Suprapubic skin (tissue), 4 donors: ENCODE data around the gene NECTIN3. TPM values are rescaled to one million over a fixed set of nuclear protein-coding genes. Genes with fewer than 3 reads are reported as not detected.

Experiments
- DNase-seq, 2 donors: peaks; one replicate each; pipeline ENCODE4 v3.0.0-alpha.2; 2019; ENCODE audit warnings: low spot score in 2 of 2
- H3K27ac ChIP-seq: fragments of 200-600 bp; sonication (generic); one replicate; pipeline ENCODE4 v1.5.1; 2019
- H3K27me3 ChIP-seq: fragments of 200-600 bp; sonication (generic); one replicate; pipeline ENCODE4 v1.5.1; 2019
- H3K36me3 ChIP-seq: fragments of 200-600 bp; sonication (generic); one replicate; pipeline ENCODE4 v1.5.1; 2019
- H3K4me1 ChIP-seq: fragments of 200-600 bp; sonication (generic); one replicate; pipeline ENCODE4 v1.5.1; 2019
- H3K4me3 ChIP-seq: fragments of 200-600 bp; sonication (generic); one replicate; pipeline ENCODE4 v1.5.1; 2019; ENCODE audit warnings: mild to moderate bottlenecking
- H3K9me3 ChIP-seq: fragments of 200-600 bp; sonication (generic); one replicate; pipeline ENCODE4 v1.5.1; 2019
- CTCF ChIP-seq, 2 donors: fragments of 200-600 bp in 1 of 2; fragments of 450-650 bp in 1 of 2; sonication (generic) in 1 of 2; IDR thresholded peaks; one replicate each; pipeline ENCODE4 v1.5.1; 2016 to 2019; ENCODE audit warnings: antibody characterized with exemption in 2 of 2, mild to moderate bottlenecking in 1 of 2, moderate library complexity in 1 of 2
- EP300 ChIP-seq: sonication (generic); formaldehyde crosslinking; IDR thresholded peaks from one replicate; pipeline ENCODE4 v1.6.1; 2017; ENCODE audit warnings: antibody characterized with exemption
- POLR2A ChIP-seq, 2 donors: fragments of 450-650 bp; IDR thresholded peaks; one replicate each; pipeline ENCODE4 v1.6.1; 2017; ENCODE audit warnings: antibody characterized with exemption in 2 of 2, mild to moderate bottlenecking in 2 of 2, moderate library complexity in 2 of 2
- POLR2AphosphoS5 ChIP-seq, 3 donors: sonication (generic); formaldehyde crosslinking; IDR thresholded peaks; one replicate each; pipeline ENCODE4 v1.6.1; 2017; ENCODE audit warnings: antibody characterized with exemption in 3 of 3
- WGBS: methylation state at CpG from one replicate; pipeline ENCODE4 v1.1.5; 2018; 5-methylcytosine and 5-hydroxymethylcytosine counted together
- total RNA-seq, 4 donors: library from RNA; depleted of rRNA; stranded (reverse); fragments of >200 nt; gene quantifications; one replicate each; pipeline ENCODE4 v1.1.0, GENCODE V29; 2016

Gene NECTIN3
- total RNA-seq, 4 donors from 2014 or later: 4.7 to 11.9 (median 7.6) TPM

- H3K27ac ChIP-seq: no peak overlapping the region
- no peak for DNase-seq
- H3K9me3 ChIP-seq: no peaks in the 10 kb centered on the region
- H3K27me3 ChIP-seq: no peaks in the 10 kb centered on the region
- H3K4me1 ChIP-seq: no peaks in the 10 kb centered on the region
- TF ChIP-seq POLR2A (IDR thresholded peaks at IDR 0.05) (no peak), POLR2AphosphoS5 (IDR thresholded peaks at IDR 0.05) (no peak), CTCF (IDR thresholded peaks at IDR 0.05) (peak in 1 of 2 donors; percentile 12), EP300 (no peak)
- H3K4me3 ChIP-seq: no peak overlapping the region
- H3K36me3 ChIP-seq: no peaks in the 10 kb centered on the region
- 40% methylated on average over 1 of the region's 1 CpG for WGBS
These were observed 8.8 kb downstream of the NECTIN3 start for GRCh38 chr3:111080413-111080812.

GRCh38 chr3:111081008-111081545 lies 9.5 kb downstream of the NECTIN3 start:
- Histone ChIP-seq H3K27me3 (no peaks in the 10 kb centered on the region), H3K9me3 (no peaks in the 10 kb centered on the region), H3K36me3 (no peaks in the 10 kb centered on the region), H3K27ac (no peak overlapping the region), H3K4me1 (no peaks in the 10 kb centered on the region), H3K4me3 (no peak overlapping the region)
- TF ChIP-seq POLR2A (IDR thresholded peaks at IDR 0.05): no peak
- no peak for TF ChIP-seq CTCF (IDR thresholded peaks at IDR 0.05)
- TF ChIP-seq EP300: no peak
- TF ChIP-seq POLR2AphosphoS5 (IDR thresholded peaks at IDR 0.05): no peak
- DNase-seq: no peak
- 71% methylated on average over 3 of the region's 3 CpGs for WGBS

GRCh38 chr3:111084911-111085310 lies 13.3 kb downstream of the NECTIN3 start:
- no peaks in the 10 kb centered on the region for H3K9me3 ChIP-seq
- no peaks in the 10 kb centered on the region for H3K36me3 ChIP-seq
- no peaks in the 10 kb centered on the region for H3K27me3 ChIP-seq
- DNase-seq: no peak
- 80% methylated on average over 2 of the region's 2 CpGs for WGBS
- no peaks in the 10 kb centered on the region for H3K4me1 ChIP-seq
- TF ChIP-seq POLR2A (IDR thresholded peaks at IDR 0.05) (no peak), POLR2AphosphoS5 (IDR thresholded peaks at IDR 0.05) (no peak), CTCF (IDR thresholded peaks at IDR 0.05) (no peak), EP300 (no peak)
- no peak overlapping the region for H3K4me3 ChIP-seq
- H3K27ac ChIP-seq: no peak overlapping the region

GRCh38 chr3:111087924-111088469 lies 16.4 kb downstream of the NECTIN3 start:
- H3K4me3 ChIP-seq: no peak overlapping the region
- H3K4me1 ChIP-seq: no peaks in the 10 kb centered on the region
- no peaks in the 10 kb centered on the region for H3K36me3 ChIP-seq
- H3K27ac ChIP-seq: no peak overlapping the region
- DNase-seq: no peak
- TF ChIP-seq EP300: no peak
- TF ChIP-seq CTCF (IDR thresholded peaks at IDR 0.05): no peak
- no peak for TF ChIP-seq POLR2A (IDR thresholded peaks at IDR 0.05)
- no peak for TF ChIP-seq POLR2AphosphoS5 (IDR thresholded peaks at IDR 0.05)
- no peaks in the 10 kb centered on the region for H3K27me3 ChIP-seq
- H3K9me3 ChIP-seq: no peaks in the 10 kb centered on the region

GRCh38 chr3:111096487-111097209 lies 25.0 kb downstream of the NECTIN3 start:
- H3K27ac ChIP-seq: no peak overlapping the region
- H3K9me3 ChIP-seq: no peaks in the 10 kb centered on the region
- no peak overlapping the region for H3K4me3 ChIP-seq
- DNase-seq: no peak
- H3K4me1 ChIP-seq: no peaks in the 10 kb centered on the region
- no peaks in the 10 kb centered on the region for H3K36me3 ChIP-seq
- H3K27me3 ChIP-seq: no peaks in the 10 kb centered on the region
- TF ChIP-seq CTCF (IDR thresholded peaks at IDR 0.05) (no peak), POLR2AphosphoS5 (IDR thresholded peaks at IDR 0.05) (no peak), EP300 (no peak), POLR2A (IDR thresholded peaks at IDR 0.05) (no peak)
- WGBS: 81% methylated on average over 10 of the region's 10 CpGs
